Measurements from ENCODE around the gene COBL. TPM values are rescaled to one million over a fixed set of nuclear protein-coding genes. Genes with fewer than 3 reads are reported as not detected.

The COBL gene
- polyA plus RNA-seq, 1 donor (not counting 4 experiments of a cell fraction or from before 2014, with no cell fraction given), result 4.5 TPM

- H2AFZ ChIP-seq (ENCODE audit: control insufficient read depth, low read length), result no peak overlapping the region
- H3K4me2 ChIP-seq (ENCODE audit: control insufficient read depth, extremely low read depth, insufficient read depth, low read depth, low read length), result no peak overlapping the region
- no peaks in the 10 kb centered on the region for H4K20me1 ChIP-seq (ENCODE audit: control insufficient read depth, extremely low read depth, insufficient read depth, low read length)
- no peaks in the 10 kb centered on the region for H3K27me3 ChIP-seq (ENCODE audit: control insufficient read depth, extremely low read depth, insufficient read depth, low read length)
- H3K4me1 ChIP-seq (ENCODE audit: control insufficient read depth, extremely low read depth, insufficient read depth, low read length), result peaks cover 12% of the 10 kb centered on the region
- DNase-seq (ENCODE audit: low read depth, low spot score) (no peak), FAIRE-seq (no peak)
- H3K9me1 ChIP-seq (ENCODE audit: control insufficient read depth, extremely low read depth, insufficient read depth, low read length), result no peaks in the 10 kb centered on the region
- no peak for TF ChIP-seq EZH2 (IDR thresholded peaks at IDR 0.05; ENCODE audit: low read length)
- TF ChIP-seq CTCF (optimal IDR thresholded peaks at IDR 0.05 in 1 of 3, IDR thresholded peaks at IDR 0.05 in 1 of 3, conservative IDR thresholded peaks at IDR 0.05 in 1 of 3; ENCODE audit: extremely low read depth in 1 of 3, insufficient read depth in 2 of 3, low read length in 3 of 3), result no peak
- no peaks in the 10 kb centered on the region for H3K9me3 ChIP-seq (ENCODE audit: control insufficient read depth, low read depth, low read length)
- no peak overlapping the region for H3K4me3 ChIP-seq (ENCODE audit: control insufficient read depth in 2 of 3, extremely low read depth in 1 of 3, insufficient read depth in 2 of 3, low read depth in 1 of 3, low read length in 3 of 3)
- dilution Hi-C loops (cut with MboI; ENCODE audit: extremely low pct_ligation_motif_present, low sequenced_read_pairs), result no loop called here
- no peaks in the 10 kb centered on the region for H3K36me3 ChIP-seq (ENCODE audit: control insufficient read depth in 2 of 2, extremely low read depth in 1 of 2, insufficient read depth in 2 of 2, low read length in 2 of 2)
- no peak overlapping the region for H3K9ac ChIP-seq (ENCODE audit: control insufficient read depth, extremely low read depth, insufficient read depth, low read length)
- H3K79me2 ChIP-seq (ENCODE audit: control insufficient read depth, insufficient read depth, low read length), result no peaks in the 10 kb centered on the region
- no peak overlapping the region for H3K27ac ChIP-seq (ENCODE audit: control insufficient read depth, insufficient read depth, low read length)
Observed at GRCh38 chr7:51121931-51122425, 194.6 kb downstream of the COBL start.

DNA sequence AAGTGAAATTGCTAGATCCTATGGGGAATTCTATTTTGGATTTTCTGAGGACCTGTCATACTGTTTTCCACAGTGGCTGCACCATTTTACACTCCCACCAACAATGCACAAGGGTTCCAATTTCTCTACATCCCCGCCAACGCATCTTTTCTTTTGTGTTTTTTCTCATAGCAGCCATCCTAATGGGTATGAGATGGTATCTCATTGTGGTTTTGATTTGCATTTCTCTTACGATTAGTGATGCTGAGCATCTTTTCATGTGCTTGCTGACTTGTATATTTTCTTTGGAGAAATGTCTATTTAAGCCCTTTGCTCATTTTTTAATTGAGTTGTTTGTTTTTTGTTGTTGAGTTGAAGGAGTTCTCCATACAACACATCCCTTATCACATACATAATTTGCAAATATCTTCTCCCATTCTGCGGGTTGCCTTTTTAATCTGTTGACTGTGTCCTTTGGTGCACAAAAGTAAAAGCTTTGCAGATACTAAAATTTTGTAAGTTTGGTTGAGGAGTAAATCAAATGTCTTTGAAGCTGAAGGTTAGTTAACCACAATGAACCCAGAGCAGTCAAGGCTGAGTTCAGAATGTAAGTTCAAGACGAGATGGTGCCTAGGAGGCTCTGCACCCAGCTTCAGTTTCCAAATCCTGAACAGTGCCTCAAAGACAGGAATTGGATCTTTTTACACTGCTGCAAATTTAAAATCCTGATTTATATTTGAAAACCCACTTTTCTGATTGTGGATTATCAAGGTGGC lies 195.4 kb downstream of the COBL start:
- Histone ChIP-seq H3K9me1 (ENCODE audit: control insufficient read depth, extremely low read depth, insufficient read depth, low read length) (no peaks in the 10 kb centered on the region), H3K4me2 (ENCODE audit: control insufficient read depth, extremely low read depth, insufficient read depth, low read depth, low read length) (no peak overlapping the region), H3K9me3 (ENCODE audit: control insufficient read depth, low read depth, low read length) (no peaks in the 10 kb centered on the region), H4K20me1 (ENCODE audit: control insufficient read depth, extremely low read depth, insufficient read depth, low read length) (no peaks in the 10 kb centered on the region), H3K4me1 (ENCODE audit: control insufficient read depth, extremely low read depth, insufficient read depth, low read length) (peaks cover 12% of the 10 kb centered on the region), H3K27ac (ENCODE audit: control insufficient read depth, insufficient read depth, low read length) (no peak overlapping the region), H3K4me3 (ENCODE audit: control insufficient read depth in 2 of 3, extremely low read depth in 1 of 3, insufficient read depth in 2 of 3, low read depth in 1 of 3, low read length in 3 of 3) (no peak overlapping the region), H3K36me3 (ENCODE audit: control insufficient read depth in 2 of 2, extremely low read depth in 1 of 2, insufficient read depth in 2 of 2, low read length in 2 of 2) (no peaks in the 10 kb centered on the region), H2AFZ (ENCODE audit: control insufficient read depth, low read length) (no peak overlapping the region), H3K9ac (ENCODE audit: control insufficient read depth, extremely low read depth, insufficient read depth, low read length) (no peak overlapping the region), H3K79me2 (ENCODE audit: control insufficient read depth, insufficient read depth, low read length) (no peaks in the 10 kb centered on the region), H3K27me3 (ENCODE audit: control insufficient read depth, extremely low read depth, insufficient read depth, low read length) (no peaks in the 10 kb centered on the region)
- TF ChIP-seq EZH2 (IDR thresholded peaks at IDR 0.05; ENCODE audit: low read length), result no peak
- no peak for TF ChIP-seq CTCF (optimal IDR thresholded peaks at IDR 0.05 in 1 of 3, IDR thresholded peaks at IDR 0.05 in 1 of 3, conservative IDR thresholded peaks at IDR 0.05 in 1 of 3; ENCODE audit: extremely low read depth in 1 of 3, insufficient read depth in 2 of 3, low read length in 3 of 3)
- no peak for DNase-seq (ENCODE audit: low read depth, low spot score)
- dilution Hi-C loops (cut with MboI; ENCODE audit: extremely low pct_ligation_motif_present, low sequenced_read_pairs), result no loop called here
- no peak for FAIRE-seq
